Stomach (tissue), 4 donors: ENCODE measurements around the gene BTBD17.

ENCODE experiments used
- EP300 ChIP-seq: sonication (generic); formaldehyde crosslinking; IDR thresholded peaks from one replicate; pipeline ENCODE4 v1.6.1; 2017; ENCODE audit warnings: antibody characterized with exemption
- POLR2A ChIP-seq, 4 donors: fragments of 450-650 bp; IDR thresholded peaks; one replicate each; pipeline ENCODE4 v1.6.1; 2016; ENCODE audit warnings: antibody characterized with exemption in 4 of 4, control low read depth in 2 of 4, mild to moderate bottlenecking in 1 of 4, moderate library complexity in 1 of 4
- POLR2AphosphoS5 ChIP-seq, 3 donors: sonication (generic); formaldehyde crosslinking; IDR thresholded peaks; one replicate each; pipeline ENCODE4 v1.6.1; 2016; ENCODE audit warnings: antibody characterized with exemption in 3 of 3
- TF ChIP-seq, protein P1 (sequence below), 7 experiments: fragments of 450-650 bp in 4 of 7; fragments of 200-600 bp in 3 of 7; sonication (generic) in 3 of 7; IDR thresholded peaks; one replicate each; pipeline ENCODE4 v1.5.1; 2016 to 2019; ENCODE audit warnings: antibody characterized with exemption in 7 of 7, control low read depth in 2 of 7, mild to moderate bottlenecking in 1 of 7

DNA sequence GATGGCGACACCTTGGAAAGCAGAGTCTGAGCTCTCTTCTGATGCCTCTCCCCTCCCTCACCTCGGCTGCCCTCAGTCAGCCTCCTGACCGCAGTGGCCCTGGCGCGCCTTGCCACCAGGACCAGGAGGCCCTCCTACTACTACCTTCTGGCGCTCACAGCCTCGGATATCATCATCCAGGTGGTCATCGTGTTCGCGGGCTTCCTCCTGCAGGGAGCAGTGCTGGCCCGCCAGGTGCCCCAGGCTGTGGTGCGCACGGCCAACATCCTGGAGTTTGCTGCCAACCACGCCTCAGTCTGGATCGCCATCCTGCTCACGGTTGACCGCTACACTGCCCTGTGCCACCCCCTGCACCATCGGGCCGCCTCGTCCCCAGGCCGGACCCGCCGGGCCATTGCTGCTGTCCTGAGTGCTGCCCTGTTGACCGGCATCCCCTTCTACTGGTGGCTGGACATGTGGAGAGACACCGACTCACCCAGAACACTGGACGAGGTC is 10.0 kb upstream of the BTBD17 start:
- TF ChIP-seq POLR2A (IDR thresholded peaks at IDR 0.05), result no peak
- TF ChIP-seq, protein P1, sequence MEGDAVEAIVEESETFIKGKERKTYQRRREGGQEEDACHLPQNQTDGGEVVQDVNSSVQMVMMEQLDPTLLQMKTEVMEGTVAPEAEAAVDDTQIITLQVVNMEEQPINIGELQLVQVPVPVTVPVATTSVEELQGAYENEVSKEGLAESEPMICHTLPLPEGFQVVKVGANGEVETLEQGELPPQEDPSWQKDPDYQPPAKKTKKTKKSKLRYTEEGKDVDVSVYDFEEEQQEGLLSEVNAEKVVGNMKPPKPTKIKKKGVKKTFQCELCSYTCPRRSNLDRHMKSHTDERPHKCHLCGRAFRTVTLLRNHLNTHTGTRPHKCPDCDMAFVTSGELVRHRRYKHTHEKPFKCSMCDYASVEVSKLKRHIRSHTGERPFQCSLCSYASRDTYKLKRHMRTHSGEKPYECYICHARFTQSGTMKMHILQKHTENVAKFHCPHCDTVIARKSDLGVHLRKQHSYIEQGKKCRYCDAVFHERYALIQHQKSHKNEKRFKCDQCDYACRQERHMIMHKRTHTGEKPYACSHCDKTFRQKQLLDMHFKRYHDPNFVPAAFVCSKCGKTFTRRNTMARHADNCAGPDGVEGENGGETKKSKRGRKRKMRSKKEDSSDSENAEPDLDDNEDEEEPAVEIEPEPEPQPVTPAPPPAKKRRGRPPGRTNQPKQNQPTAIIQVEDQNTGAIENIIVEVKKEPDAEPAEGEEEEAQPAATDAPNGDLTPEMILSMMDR (IDR thresholded peaks at IDR 0.05), result no peak
- no peak for TF ChIP-seq EP300
- TF ChIP-seq POLR2AphosphoS5 (IDR thresholded peaks at IDR 0.05), result no peak
